Transverse colon (tissue), 4 donors: ENCODE measurements around the gene SLC17A6. TPM values are rescaled to one million over a fixed set of nuclear protein-coding genes. Genes with fewer than 3 reads are reported as not detected.

Source experiments
- DNase-seq: peaks from one replicate; pipeline ENCODE4 v3.0.0-alpha.2; 2019
- H3K27ac ChIP-seq, 4 donors: fragments of 200-600 bp; sonication (generic); 2 replicates each; pipeline ENCODE4 v1.5.1; 2016 to 2018; ENCODE audit warnings: inconsistent platforms in 4 of 4
- H3K27me3 ChIP-seq: fragments of 200-600 bp; sonication (generic); 2 replicates; pipeline ENCODE4 v1.5.1; 2017; ENCODE audit warnings: inconsistent platforms
- H3K36me3 ChIP-seq, 4 donors: fragments of 200-600 bp; sonication (generic); 2 replicates each; pipeline ENCODE4 v1.5.1; 2017 to 2019; ENCODE audit warnings: inconsistent platforms in 4 of 4
- H3K4me1 ChIP-seq, 4 donors: fragments of 200-600 bp; sonication (generic); 2 replicates each; pipeline ENCODE4 v1.5.1; 2017 to 2020; ENCODE audit warnings: inconsistent platforms in 4 of 4
- H3K4me3 ChIP-seq, 4 donors: fragments of 200-600 bp; sonication (generic); 1 replicate in 1 of 4; 2 replicates in 3 of 4; pipeline versions ENCODE4 v1.5.1 to v1.6.1; 2017 to 2019; ENCODE audit warnings: inconsistent platforms in 4 of 4
- H3K9me3 ChIP-seq, 2 donors: fragments of 200-600 bp; sonication (generic); 2 replicates each; pipeline ENCODE4 v1.5.1; 2017 to 2019; ENCODE audit warnings: inconsistent platforms in 2 of 2
- EP300 ChIP-seq: sonication (generic); formaldehyde crosslinking; IDR thresholded peaks from one replicate; pipeline ENCODE4 v1.6.1; 2017; ENCODE audit warnings: antibody characterized with exemption, low read depth
- POLR2A ChIP-seq: fragments of 450-650 bp; IDR thresholded peaks from one replicate; pipeline ENCODE4 v1.6.1; 2016; ENCODE audit warnings: antibody characterized with exemption, mild to moderate bottlenecking, moderate library complexity
- POLR2AphosphoS5 ChIP-seq, 3 donors: sonication (generic); formaldehyde crosslinking; IDR thresholded peaks; one replicate each; pipeline ENCODE4 v1.6.1; 2016; ENCODE audit warnings: antibody characterized with exemption in 3 of 3
- WGBS, 2 donors: methylation state at CpG; one replicate each; pipeline ENCODE4 v1.1.5; 2018; ENCODE audit warnings: low coverage in 1 of 2; 5-methylcytosine and 5-hydroxymethylcytosine counted together
- in situ Hi-C, 4 donors: fragments of 200-750 bp; cut with MboI; loops; one replicate each; pipeline versions ENCODE4 v1.15.0 to v1.15.1; 2017; ENCODE audit warnings: low sequenced_read_pairs in 3 of 4, low pct_ligation_motif_present in 1 of 4, low pct_unique_long_range_greater_than_20kb in 1 of 4
- intact Hi-C: fragments of 100-400 bp; cut with DNase I; formaldehyde crosslinking; loops from one replicate; pipeline ENCODE4 v1.15.1; 2023; ENCODE audit warnings: low total_unique reads
- total RNA-seq, 4 donors: library from RNA; depleted of rRNA; stranded (reverse); fragments of >200 nt; gene quantifications; one replicate each; pipeline ENCODE4 v1.1.0, GENCODE V29; 2016
- TF ChIP-seq, protein P1 (sequence below), 5 experiments: fragments of 200-600 bp in 3 of 5; fragments of 450-650 bp in 2 of 5; sonication (generic) in 3 of 5; IDR thresholded peaks; 1 replicate in 2 of 5; 2 replicates in 3 of 5; pipeline ENCODE4 v1.5.1; 2016 to 2017; ENCODE audit warnings: antibody characterized with exemption in 5 of 5, inconsistent platforms in 3 of 5, mild to moderate bottlenecking in 2 of 5, moderate library complexity in 1 of 5

The SLC17A6 gene
- total RNA-seq, 4 donors from 2014 or later, result not detected

GRCh38 chr11:22340701-22341587, 2.8 kb downstream of the SLC17A6 start:
- no peaks in the 10 kb centered on the region for H3K36me3 ChIP-seq
- in situ Hi-C loops, result loop anchor here in 2 of 4 donors (25.0 kb wide), 1 partner anchor 446 kb away; no protein-coding TSS in a partner anchor
- 15 to 25% methylated on average over 14 to 40 of the region's 40 CpGs for WGBS, 2 donors
- TF ChIP-seq, protein P1, sequence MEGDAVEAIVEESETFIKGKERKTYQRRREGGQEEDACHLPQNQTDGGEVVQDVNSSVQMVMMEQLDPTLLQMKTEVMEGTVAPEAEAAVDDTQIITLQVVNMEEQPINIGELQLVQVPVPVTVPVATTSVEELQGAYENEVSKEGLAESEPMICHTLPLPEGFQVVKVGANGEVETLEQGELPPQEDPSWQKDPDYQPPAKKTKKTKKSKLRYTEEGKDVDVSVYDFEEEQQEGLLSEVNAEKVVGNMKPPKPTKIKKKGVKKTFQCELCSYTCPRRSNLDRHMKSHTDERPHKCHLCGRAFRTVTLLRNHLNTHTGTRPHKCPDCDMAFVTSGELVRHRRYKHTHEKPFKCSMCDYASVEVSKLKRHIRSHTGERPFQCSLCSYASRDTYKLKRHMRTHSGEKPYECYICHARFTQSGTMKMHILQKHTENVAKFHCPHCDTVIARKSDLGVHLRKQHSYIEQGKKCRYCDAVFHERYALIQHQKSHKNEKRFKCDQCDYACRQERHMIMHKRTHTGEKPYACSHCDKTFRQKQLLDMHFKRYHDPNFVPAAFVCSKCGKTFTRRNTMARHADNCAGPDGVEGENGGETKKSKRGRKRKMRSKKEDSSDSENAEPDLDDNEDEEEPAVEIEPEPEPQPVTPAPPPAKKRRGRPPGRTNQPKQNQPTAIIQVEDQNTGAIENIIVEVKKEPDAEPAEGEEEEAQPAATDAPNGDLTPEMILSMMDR (IDR thresholded peaks at IDR 0.05), result no peak
- no peak for TF ChIP-seq POLR2A
- no peak for TF ChIP-seq POLR2AphosphoS5 (IDR thresholded peaks at IDR 0.05)
- no peak for TF ChIP-seq EP300
- no peak overlapping the region for H3K4me3 ChIP-seq
- no peaks in the 10 kb centered on the region for H3K9me3 ChIP-seq
- intact Hi-C loops, result loop anchor here (10.0 kb wide), 1 partner anchor 204 kb away; no protein-coding TSS in a partner anchor
- no peaks in the 10 kb centered on the region for H3K4me1 ChIP-seq
- DNase-seq, result no peak
- H3K27me3 ChIP-seq, result peaks cover 94% of the 10 kb centered on the region
- H3K27ac ChIP-seq, result no peak overlapping the region

GRCh38 chr11:22341588-22341931, 3.4 kb downstream of the SLC17A6 start:
- H3K27me3 ChIP-seq, result peaks cover 96% of the 10 kb centered on the region
- no peak for TF ChIP-seq POLR2A
- no peak for TF ChIP-seq POLR2AphosphoS5 (IDR thresholded peaks at IDR 0.05)
- TF ChIP-seq EP300, result no peak
- intact Hi-C loops, result loop anchor here (10.0 kb wide), 1 partner anchor 203 kb away; no protein-coding TSS in a partner anchor
- H3K9me3 ChIP-seq, result no peaks in the 10 kb centered on the region
- 46% methylated on average over 19 of the region's 23 CpGs; no CpG with 5 or more reads in 1 of the 2 donors for WGBS, 2 donors
- no peak overlapping the region for H3K4me3 ChIP-seq
- no peaks in the 10 kb centered on the region for H3K4me1 ChIP-seq
- in situ Hi-C loops, result loop anchor here in 2 of 4 donors (25.0 kb wide), 1 partner anchor 446 kb away; no protein-coding TSS in a partner anchor
- H3K27ac ChIP-seq, result no peak overlapping the region
- no peaks in the 10 kb centered on the region for H3K36me3 ChIP-seq
- DNase-seq, result no peak

DNA sequence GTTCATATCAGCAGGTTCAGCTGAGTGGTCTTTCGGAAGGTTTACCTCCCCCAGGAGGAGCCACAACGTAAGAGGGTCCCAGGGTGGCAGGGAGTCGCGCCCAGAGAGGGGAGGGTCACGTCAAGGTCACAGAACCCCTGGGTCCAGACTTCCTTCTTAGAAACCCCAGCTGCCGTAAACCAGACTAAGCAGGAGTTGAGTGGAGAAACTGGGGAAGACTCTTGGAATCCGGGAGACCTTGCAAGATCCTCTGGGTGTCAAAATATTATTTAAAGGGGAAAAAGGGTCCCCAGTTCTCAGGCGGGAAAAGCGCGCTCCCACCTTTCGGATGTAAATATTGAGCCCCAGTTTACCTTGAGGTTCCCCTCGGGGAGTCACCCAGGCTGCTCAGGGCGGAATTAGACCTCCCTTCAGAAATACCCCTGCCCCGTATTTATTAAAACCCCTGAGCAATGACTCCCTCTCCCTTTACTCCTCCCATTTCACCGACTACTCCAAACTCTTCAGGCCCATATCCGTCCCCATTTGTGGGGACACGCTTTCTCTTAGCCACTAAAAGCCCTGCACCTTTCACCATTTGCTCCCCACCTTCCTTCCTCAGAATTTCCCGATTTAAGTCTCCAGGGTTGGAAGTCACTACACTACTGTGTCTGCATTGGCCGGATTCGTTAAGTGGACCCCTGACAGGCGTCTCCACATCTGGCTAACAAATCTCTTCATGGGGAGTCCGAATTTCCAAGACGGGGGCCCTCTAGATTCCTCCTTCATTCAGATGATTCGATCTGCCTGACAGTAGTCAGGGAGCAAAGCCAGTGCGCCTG, 4.2 kb downstream of the SLC17A6 start:
- TF ChIP-seq EP300, result no peak
- Histone ChIP-seq H3K9me3 (no peaks in the 10 kb centered on the region), H3K27ac (no peak overlapping the region), H3K4me3 (no peak overlapping the region), H3K27me3 (peaks cover 93% of the 10 kb centered on the region), H3K4me1 (no peaks in the 10 kb centered on the region), H3K36me3 (no peaks in the 10 kb centered on the region)
- 8 to 17% methylated on average over 13 to 25 of the region's 25 CpGs for WGBS, 2 donors
- no peak for DNase-seq
- intact Hi-C loops, result loop anchor here (10.0 kb wide), 1 partner anchor 202 kb away; no protein-coding TSS in a partner anchor
- in situ Hi-C loops, result loop anchor here in 2 of 4 donors (25.0 kb wide), 1 partner anchor 445 kb away; no protein-coding TSS in a partner anchor

- no peaks in the 10 kb centered on the region for H3K4me1 ChIP-seq
- no peaks in the 10 kb centered on the region for H3K36me3 ChIP-seq
- H3K4me3 ChIP-seq, result no peak overlapping the region
- WGBS, 2 donors, result 8 to 13% methylated on average over 3 to 6 of the region's 6 CpGs
- peaks cover 90% of the 10 kb centered on the region for H3K27me3 ChIP-seq
- in situ Hi-C loops (loop anchor here in 2 of 4 donors (25.0 kb wide), 1 partner anchor 444 kb away; no protein-coding TSS in a partner anchor), intact Hi-C loops (loop anchor here (10.0 kb wide), 1 partner anchor 202 kb away; no protein-coding TSS in a partner anchor)
- no peak overlapping the region for H3K27ac ChIP-seq
- no peak for TF ChIP-seq POLR2AphosphoS5 (IDR thresholded peaks at IDR 0.05)
- TF ChIP-seq, protein P1 (IDR thresholded peaks at IDR 0.05), result no peak
- TF ChIP-seq POLR2A, result no peak
- TF ChIP-seq EP300, result no peak
- no peak for DNase-seq
- no peaks in the 10 kb centered on the region for H3K9me3 ChIP-seq
Measured at GRCh38 chr11:22343032-22343324, 4.8 kb downstream of the SLC17A6 start.
